ENCODE data around the gene CCDC137. TPM values are rescaled to one million over a fixed set of nuclear protein-coding genes. Genes with fewer than 3 reads are reported as not detected.
"Not testable (repeated sequence)": the region's sequence is repeated elsewhere in the genome, so short reads cannot be mapped to it uniquely, and the experiment has no call there.

The CCDC137 gene
- polyA plus RNA-seq, 1 of the 3 experiments (the other 2 are of a cell fraction): 62.4 TPM

DNA sequence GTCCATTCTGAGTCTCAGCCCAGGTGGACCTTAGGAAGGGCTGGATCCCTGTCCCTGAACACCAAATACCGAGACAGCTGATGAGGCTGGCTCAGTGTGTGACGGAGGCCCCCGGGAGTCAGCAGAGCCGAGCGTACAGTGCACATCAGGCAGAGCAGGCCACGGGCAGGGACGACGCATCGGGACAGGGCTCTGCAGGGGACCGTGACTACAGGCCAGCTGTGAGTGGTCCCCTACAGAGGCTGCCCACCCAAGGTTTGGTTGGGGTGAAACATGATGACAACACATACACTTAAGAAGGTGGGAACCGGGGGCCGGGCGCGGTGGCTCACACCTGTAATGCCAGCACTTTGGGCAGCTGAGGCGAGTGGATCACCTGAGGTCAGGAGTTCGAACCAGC, 6.4 kb downstream of the CCDC137 start:
- no peak for TF ChIP-seq NFIC (IDR thresholded peaks at IDR 0.05; ENCODE audit: borderline replicate concordance)
- TF ChIP-seq FOSL2 (IDR thresholded peaks at IDR 0.05; ENCODE audit: borderline replicate concordance, low read depth): no peak
- TF ChIP-seq, protein P1, sequence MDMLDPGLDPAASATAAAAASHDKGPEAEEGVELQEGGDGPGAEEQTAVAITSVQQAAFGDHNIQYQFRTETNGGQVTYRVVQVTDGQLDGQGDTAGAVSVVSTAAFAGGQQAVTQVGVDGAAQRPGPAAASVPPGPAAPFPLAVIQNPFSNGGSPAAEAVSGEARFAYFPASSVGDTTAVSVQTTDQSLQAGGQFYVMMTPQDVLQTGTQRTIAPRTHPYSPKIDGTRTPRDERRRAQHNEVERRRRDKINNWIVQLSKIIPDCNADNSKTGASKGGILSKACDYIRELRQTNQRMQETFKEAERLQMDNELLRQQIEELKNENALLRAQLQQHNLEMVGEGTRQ (IDR thresholded peaks at IDR 0.05; ENCODE audit: borderline replicate concordance, low read depth, low read length): no peak
- Histone ChIP-seq H3K27ac (ENCODE audit: low read depth in 2 of 2, low read length in 1 of 2) (no peak overlapping the region), H3K4me1 (ENCODE audit: control insufficient read depth in 1 of 2, insufficient read depth in 2 of 2, low read depth in 1 of 2, low read length in 1 of 2) (peaks cover 4 to 5% of the 10 kb centered on the region in 2 experiments; a peak in 3 of 4 replicates), H4K20me1 (ENCODE audit: insufficient read depth) (peaks cover 5% of the 10 kb centered on the region; the same call in 1 of the 2 replicates), H3K9me3 (no peaks in the 10 kb centered on the region), H3K4me3 (ENCODE audit: low read depth in 2 of 2, low read length in 1 of 2) (no peak overlapping the region), H3K9me2 (no peaks in the 10 kb centered on the region), H3K36me3 (replicated peaks in 1 of 2; ENCODE audit: control insufficient read depth in 1 of 2, insufficient read depth in 2 of 2, low read length in 1 of 2) (peaks cover 37 to 55% of the 10 kb centered on the region in 2 experiments), H3K9ac (no peak overlapping the region), H3K4me2 (no peak overlapping the region), H3K79me2 (ENCODE audit: insufficient read depth) (peaks cover 45% of the 10 kb centered on the region), H3K27me3 (ENCODE audit: insufficient read depth) (no peaks in the 10 kb centered on the region), H2AFZ (ENCODE audit: low read depth) (no peak overlapping the region), H3F3A (replicated peaks; ENCODE audit: insufficient read depth) (peaks cover 27% of the 10 kb centered on the region)
- no peak for DNase-seq
- 95% methylated on average over 15 of the region's 16 CpGs for WGBS (ENCODE audit: low lambda C conversion rate)
- POLR2A ChIA-PET: no interaction called here
- CTCF ChIA-PET: interaction anchor here (1.7 to 2.3 kb wide), 3 partner anchors 9 to 72 kb away, joined by 4 to 8 read pairs (median 5); no protein-coding TSS in a partner anchor

DNA sequence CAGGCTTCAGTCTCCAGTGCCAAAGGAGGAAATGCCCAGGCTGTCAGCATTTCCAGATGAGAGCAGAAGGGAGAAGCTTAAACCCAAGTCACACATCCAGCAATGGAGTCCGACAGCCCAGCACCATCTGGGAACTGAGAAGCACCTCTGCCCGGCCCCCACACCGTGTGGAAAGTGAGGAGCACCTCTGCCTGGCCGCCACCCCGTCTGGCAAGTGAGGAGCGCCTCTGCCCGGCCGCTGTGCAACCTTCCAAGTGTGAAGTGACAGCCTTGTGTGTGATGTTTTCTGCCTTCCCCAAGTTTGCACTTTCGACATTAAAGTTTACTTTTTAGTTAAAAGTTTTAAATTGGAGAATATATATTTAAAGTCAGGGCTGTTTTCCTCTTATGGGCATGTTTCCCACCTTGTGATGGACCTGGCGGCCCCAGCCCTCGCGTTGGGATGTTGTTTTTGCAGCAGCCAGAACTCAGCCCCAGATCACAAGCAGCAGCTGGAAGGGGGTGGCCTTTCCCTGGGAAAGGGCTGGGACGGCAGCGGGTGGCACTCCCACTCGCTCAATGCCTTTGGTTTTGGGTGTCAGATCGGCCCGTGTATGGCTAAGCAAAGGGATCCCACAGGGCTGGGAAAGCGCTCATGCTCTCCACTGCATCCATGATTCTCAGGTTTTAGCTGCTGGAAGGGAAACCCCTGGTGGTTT, 7.2 kb downstream of the CCDC137 start:
- ChIA-PET POLR2A (no interaction called here), CTCF (interaction anchor here (1.7 kb wide), 1 partner anchor 72 kb away, joined by 4 read pairs; no protein-coding TSS in a partner anchor)
- H3K9ac ChIP-seq: no peak overlapping the region
- H3K9me2 ChIP-seq: no peaks in the 10 kb centered on the region
- peak; percentile 28 for DNase-seq
- no peaks in the 10 kb centered on the region; a peak in 1 of 4 replicates for H3K4me1 ChIP-seq (ENCODE audit: control insufficient read depth in 1 of 2, insufficient read depth in 2 of 2, low read depth in 1 of 2, low read length in 1 of 2)
- no peak overlapping the region for H2AFZ ChIP-seq (ENCODE audit: low read depth)
- H4K20me1 ChIP-seq (ENCODE audit: insufficient read depth): peaks cover 5% of the 10 kb centered on the region; the same call in 1 of the 2 replicates
- H3K36me3 ChIP-seq (replicated peaks in 1 of 2; ENCODE audit: control insufficient read depth in 1 of 2, insufficient read depth in 2 of 2, low read length in 1 of 2): peaks cover 32 to 50% of the 10 kb centered on the region in 2 experiments
- H3K27ac ChIP-seq (ENCODE audit: low read depth in 2 of 2, low read length in 1 of 2): no peak overlapping the region
- H3K4me3 ChIP-seq (ENCODE audit: low read depth in 2 of 2, low read length in 1 of 2): no peak overlapping the region
- H3K27me3 ChIP-seq (ENCODE audit: insufficient read depth): no peaks in the 10 kb centered on the region
- peaks cover 41% of the 10 kb centered on the region for H3K79me2 ChIP-seq (ENCODE audit: insufficient read depth)
- no peaks in the 10 kb centered on the region for H3K9me3 ChIP-seq
- 85% methylated on average over 14 of the region's 18 CpGs for WGBS (ENCODE audit: low lambda C conversion rate)
- TF ChIP-seq, protein P2, sequence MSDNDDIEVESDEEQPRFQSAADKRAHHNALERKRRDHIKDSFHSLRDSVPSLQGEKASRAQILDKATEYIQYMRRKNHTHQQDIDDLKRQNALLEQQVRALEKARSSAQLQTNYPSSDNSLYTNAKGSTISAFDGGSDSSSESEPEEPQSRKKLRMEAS (IDR thresholded peaks at IDR 0.05; ENCODE audit: low read depth): no peak
- H3F3A ChIP-seq (replicated peaks; ENCODE audit: insufficient read depth): peaks cover 30% of the 10 kb centered on the region
- no peak overlapping the region for H3K4me2 ChIP-seq

DNA sequence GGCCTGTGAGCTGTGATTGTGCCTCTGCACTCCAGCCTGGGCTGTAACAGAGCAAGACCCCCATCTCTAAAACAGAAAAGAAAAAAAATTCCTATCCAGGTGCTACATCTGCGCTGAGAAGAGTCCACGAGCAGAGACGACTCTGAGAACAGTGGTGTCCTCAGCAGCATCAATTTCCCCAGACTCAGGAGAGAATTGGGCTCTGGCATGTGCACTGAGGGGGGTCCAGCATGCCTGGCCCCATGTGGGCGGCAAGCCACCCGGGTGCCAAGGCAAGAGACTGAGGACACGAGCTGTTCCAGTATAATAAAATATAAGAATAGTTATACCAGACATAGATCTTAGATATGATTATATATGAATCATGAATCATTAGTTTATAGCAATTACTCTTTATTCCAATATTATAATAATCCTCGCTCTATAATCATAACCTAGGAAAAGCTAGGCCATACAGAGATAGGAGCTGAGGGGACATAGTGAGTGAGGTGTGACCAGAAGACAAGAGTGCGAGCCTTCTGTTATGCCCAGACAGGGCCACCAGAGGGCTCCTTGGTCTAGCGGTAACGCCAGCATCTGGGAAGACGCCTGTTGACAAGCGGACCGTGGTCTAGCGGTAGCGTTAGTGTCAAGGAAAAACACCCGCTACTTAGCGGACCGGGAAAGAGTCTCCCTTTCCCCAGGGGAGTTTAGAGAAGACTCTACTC, 9.1 kb downstream of the CCDC137 start:
- not testable (repeated sequence) for H2AFZ ChIP-seq (ENCODE audit: low read depth); H3K9me3 ChIP-seq; H3K4me1 ChIP-seq (ENCODE audit: control insufficient read depth in 1 of 2, insufficient read depth in 2 of 2, low read depth in 1 of 2, low read length in 1 of 2); H3K4me3 ChIP-seq (ENCODE audit: low read depth in 2 of 2, low read length in 1 of 2); H3K27me3 ChIP-seq (ENCODE audit: insufficient read depth); H4K20me1 ChIP-seq (ENCODE audit: insufficient read depth); H3K9ac ChIP-seq; H3K4me2 ChIP-seq; H3K27ac ChIP-seq (ENCODE audit: low read depth in 2 of 2, low read length in 1 of 2); DNase-seq; H3K9me2 ChIP-seq
- 47% methylated on average over 18 of the region's 18 CpGs for WGBS (ENCODE audit: low lambda C conversion rate)
- TF ChIP-seq, protein P3, sequence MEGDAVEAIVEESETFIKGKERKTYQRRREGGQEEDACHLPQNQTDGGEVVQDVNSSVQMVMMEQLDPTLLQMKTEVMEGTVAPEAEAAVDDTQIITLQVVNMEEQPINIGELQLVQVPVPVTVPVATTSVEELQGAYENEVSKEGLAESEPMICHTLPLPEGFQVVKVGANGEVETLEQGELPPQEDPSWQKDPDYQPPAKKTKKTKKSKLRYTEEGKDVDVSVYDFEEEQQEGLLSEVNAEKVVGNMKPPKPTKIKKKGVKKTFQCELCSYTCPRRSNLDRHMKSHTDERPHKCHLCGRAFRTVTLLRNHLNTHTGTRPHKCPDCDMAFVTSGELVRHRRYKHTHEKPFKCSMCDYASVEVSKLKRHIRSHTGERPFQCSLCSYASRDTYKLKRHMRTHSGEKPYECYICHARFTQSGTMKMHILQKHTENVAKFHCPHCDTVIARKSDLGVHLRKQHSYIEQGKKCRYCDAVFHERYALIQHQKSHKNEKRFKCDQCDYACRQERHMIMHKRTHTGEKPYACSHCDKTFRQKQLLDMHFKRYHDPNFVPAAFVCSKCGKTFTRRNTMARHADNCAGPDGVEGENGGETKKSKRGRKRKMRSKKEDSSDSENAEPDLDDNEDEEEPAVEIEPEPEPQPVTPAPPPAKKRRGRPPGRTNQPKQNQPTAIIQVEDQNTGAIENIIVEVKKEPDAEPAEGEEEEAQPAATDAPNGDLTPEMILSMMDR (IDR thresholded peaks at IDR 0.05): peak; percentile 77
- peak; percentile 41; the same call in 1 of the 2 replicates for TF ChIP-seq RAD21 (IDR thresholded peaks at IDR 0.05; ENCODE audit: low read length)
- ChIA-PET CTCF (interaction anchor here (0.6 to 2.5 kb wide), 17 partner anchors 10 to 225 kb away, joined by 3 to 17 read pairs (median 4); partner anchors contain the start of genes CCDC137, MRPL12, OXLD1 and PDE6G), POLR2A (interaction anchor here (0.8 to 1.4 kb wide), 4 partner anchors 8 to 46 kb away, joined by 3 to 6 read pairs (median 4); partner anchors contain the start of genes ARL16, CCDC137, HGS and OXLD1)
- peaks cover 40% of the 10 kb centered on the region; the same call in 1 of the 2 replicates for H3K79me2 ChIP-seq (ENCODE audit: insufficient read depth)
- peaks cover 17 to 46% of the 10 kb centered on the region in 2 experiments for H3K36me3 ChIP-seq (replicated peaks in 1 of 2; ENCODE audit: control insufficient read depth in 1 of 2, insufficient read depth in 2 of 2, low read length in 1 of 2)
- H3F3A ChIP-seq (replicated peaks; ENCODE audit: insufficient read depth): peaks cover 30% of the 10 kb centered on the region
